Measurements from ENCODE around the gene SLC25A28. TPM values are rescaled to one million over a fixed set of nuclear protein-coding genes. Genes with fewer than 3 reads are reported as not detected.

Gene SLC25A28
- total RNA-seq, 1 experiment from 2014 or later, result 31.0 TPM

DNA sequence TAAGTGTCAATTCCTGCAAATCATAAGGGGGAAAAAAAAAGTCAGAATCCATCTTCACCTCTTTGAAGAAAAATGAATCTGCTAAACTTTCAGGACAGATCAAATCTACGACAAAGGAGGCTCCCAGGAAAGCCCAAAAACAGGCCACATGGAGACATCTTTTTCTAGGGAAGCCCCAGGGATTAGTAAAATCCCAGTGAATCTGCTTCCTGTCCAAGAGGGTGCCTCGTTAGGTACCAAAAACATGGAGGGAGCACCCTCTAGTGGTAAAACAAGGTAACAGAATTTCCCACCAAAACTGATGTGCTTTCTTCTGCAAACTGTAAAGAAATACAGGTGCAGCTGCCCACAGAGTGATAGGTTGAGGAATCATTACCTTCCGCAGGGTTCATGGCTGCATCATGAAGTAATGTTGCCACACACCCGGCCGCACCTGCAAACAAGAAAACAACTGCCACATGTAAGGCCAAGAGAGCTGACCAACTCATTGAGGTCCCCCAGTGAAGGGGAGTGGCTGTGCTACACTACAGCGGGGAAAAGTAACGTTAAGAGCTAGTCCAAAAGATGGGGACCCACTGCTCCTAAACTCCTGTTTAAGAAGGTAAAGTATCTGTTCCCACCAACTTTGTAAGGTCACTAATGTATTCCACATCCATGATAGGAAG is 7.9 kb downstream of the SLC25A28 start:
- ChIA-PET POLR2A (ENCODE audit: low non-redundant PET) (no interaction called here), CTCF (interaction anchor here (0.6 to 1.9 kb wide), 4 partner anchors 51 to 254 kb away, joined by 3 to 17 read pairs (median 4); partner anchors contain the start of gene GOT1)
- intact Hi-C loops (cut with micrococcal nuclease; ENCODE audit: unreplicated experiment), result loop anchor here (1.0 kb wide), 3 partner anchors 52 to 220 kb away; no protein-coding TSS in a partner anchor
- TF ChIP-seq, protein P1, sequence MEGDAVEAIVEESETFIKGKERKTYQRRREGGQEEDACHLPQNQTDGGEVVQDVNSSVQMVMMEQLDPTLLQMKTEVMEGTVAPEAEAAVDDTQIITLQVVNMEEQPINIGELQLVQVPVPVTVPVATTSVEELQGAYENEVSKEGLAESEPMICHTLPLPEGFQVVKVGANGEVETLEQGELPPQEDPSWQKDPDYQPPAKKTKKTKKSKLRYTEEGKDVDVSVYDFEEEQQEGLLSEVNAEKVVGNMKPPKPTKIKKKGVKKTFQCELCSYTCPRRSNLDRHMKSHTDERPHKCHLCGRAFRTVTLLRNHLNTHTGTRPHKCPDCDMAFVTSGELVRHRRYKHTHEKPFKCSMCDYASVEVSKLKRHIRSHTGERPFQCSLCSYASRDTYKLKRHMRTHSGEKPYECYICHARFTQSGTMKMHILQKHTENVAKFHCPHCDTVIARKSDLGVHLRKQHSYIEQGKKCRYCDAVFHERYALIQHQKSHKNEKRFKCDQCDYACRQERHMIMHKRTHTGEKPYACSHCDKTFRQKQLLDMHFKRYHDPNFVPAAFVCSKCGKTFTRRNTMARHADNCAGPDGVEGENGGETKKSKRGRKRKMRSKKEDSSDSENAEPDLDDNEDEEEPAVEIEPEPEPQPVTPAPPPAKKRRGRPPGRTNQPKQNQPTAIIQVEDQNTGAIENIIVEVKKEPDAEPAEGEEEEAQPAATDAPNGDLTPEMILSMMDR (conservative IDR thresholded peaks at IDR 0.05; ENCODE audit: low read depth, low read length), result peak; percentile 84
- TF ChIP-seq EZH2 (IDR thresholded peaks at IDR 0.05; ENCODE audit: borderline replicate concordance, low read depth, low read length, poor library complexity, severe bottlenecking), result no peak
- Histone ChIP-seq H3K4me3 (ENCODE audit: low read depth, low read length, poor library complexity, severe bottlenecking) (no peak overlapping the region), H3K9me3 (ENCODE audit: low read depth, low read length, poor library complexity, severe bottlenecking) (no peaks in the 10 kb centered on the region), H3K27me3 (replicated peaks; ENCODE audit: insufficient read depth, low read depth, low read length, poor library complexity) (no peaks in the 10 kb centered on the region), H3K4me1 (ENCODE audit: insufficient read depth, low read length, poor library complexity, severe bottlenecking) (peaks cover 4% of the 10 kb centered on the region), H3K36me3 (ENCODE audit: insufficient read depth, low read length, poor library complexity, severe bottlenecking) (peaks cover 18% of the 10 kb centered on the region), H3K27ac (ENCODE audit: low read depth, low read length, poor library complexity, severe bottlenecking) (no peak overlapping the region)
- no TSS peak for BruUV-seq (replicated peaks)
- DNase-seq (ENCODE audit: low spot score), result peak; percentile 84

DNA sequence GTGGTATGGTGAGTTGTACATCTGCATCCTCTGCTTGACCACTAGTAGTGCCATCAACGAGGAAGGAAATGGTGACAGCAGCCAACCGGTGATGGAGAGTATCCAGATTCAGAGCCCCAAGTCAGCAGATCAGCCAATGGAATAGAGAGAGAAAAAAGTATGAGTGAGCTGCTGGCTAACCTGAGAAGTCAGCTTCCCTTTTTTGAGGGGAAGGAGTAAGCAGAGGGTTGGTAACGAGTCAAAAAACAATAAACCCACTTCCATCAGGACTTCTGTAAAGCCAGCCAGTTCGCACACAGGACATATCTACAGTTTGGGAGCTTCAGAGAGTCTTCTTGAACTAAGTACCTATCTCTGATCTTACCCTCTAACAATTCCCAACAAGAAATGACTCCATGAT is 8.9 kb downstream of the SLC25A28 start:
- ChIA-PET POLR2A (ENCODE audit: low non-redundant PET) (no interaction called here), CTCF (interaction anchor here (0.6 to 1.9 kb wide), 4 partner anchors 50 to 253 kb away, joined by 3 to 17 read pairs (median 4); partner anchors contain the start of gene GOT1)
- Histone ChIP-seq H3K9me3 (ENCODE audit: low read depth, low read length, poor library complexity, severe bottlenecking) (no peaks in the 10 kb centered on the region), H3K4me3 (ENCODE audit: low read depth, low read length, poor library complexity, severe bottlenecking) (no peak overlapping the region), H3K36me3 (ENCODE audit: insufficient read depth, low read length, poor library complexity, severe bottlenecking) (peaks cover 18% of the 10 kb centered on the region), H3K27me3 (replicated peaks; ENCODE audit: insufficient read depth, low read depth, low read length, poor library complexity) (no peaks in the 10 kb centered on the region), H3K4me1 (ENCODE audit: insufficient read depth, low read length, poor library complexity, severe bottlenecking) (peaks cover 4% of the 10 kb centered on the region), H3K27ac (ENCODE audit: low read depth, low read length, poor library complexity, severe bottlenecking) (no peak overlapping the region)
- no peak for TF ChIP-seq EZH2 (IDR thresholded peaks at IDR 0.05; ENCODE audit: borderline replicate concordance, low read depth, low read length, poor library complexity, severe bottlenecking)
- TF ChIP-seq, protein P1 (conservative IDR thresholded peaks at IDR 0.05; ENCODE audit: low read depth, low read length), result no peak
- no peak for DNase-seq (ENCODE audit: low spot score)
- intact Hi-C loops (cut with micrococcal nuclease; ENCODE audit: unreplicated experiment), result no loop called here
- BruUV-seq (replicated peaks), result no TSS peak

DNA sequence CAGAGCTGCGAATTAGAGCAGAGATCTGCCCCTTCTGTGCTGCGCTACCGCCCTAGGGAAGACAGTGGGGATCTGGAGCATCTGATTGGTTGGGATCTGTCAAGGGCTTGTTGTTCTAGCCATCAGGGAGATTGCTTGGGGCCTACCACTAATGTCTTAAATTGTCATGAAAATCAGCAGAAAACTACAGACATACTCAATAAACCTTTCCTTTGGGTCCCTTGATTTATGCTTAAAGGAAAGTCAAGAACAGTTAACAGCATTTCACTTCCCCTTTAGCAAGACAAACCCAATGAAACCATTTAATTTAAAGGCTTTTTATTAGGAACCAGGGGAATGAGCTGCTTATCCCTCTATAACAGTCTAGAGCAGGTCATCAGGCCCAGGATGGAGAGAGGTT is 10.0 kb downstream of the SLC25A28 start:
- H3K9me3 ChIP-seq (ENCODE audit: low read depth, low read length, poor library complexity, severe bottlenecking), result no peaks in the 10 kb centered on the region
- no TSS peak for BruUV-seq (replicated peaks)
- CTCF ChIA-PET, result no interaction called here
- peaks cover 4% of the 10 kb centered on the region for H3K4me1 ChIP-seq (ENCODE audit: insufficient read depth, low read length, poor library complexity, severe bottlenecking)
- TF ChIP-seq, protein P1 (conservative IDR thresholded peaks at IDR 0.05; ENCODE audit: low read depth, low read length), result no peak
- no peak for TF ChIP-seq EZH2 (IDR thresholded peaks at IDR 0.05; ENCODE audit: borderline replicate concordance, low read depth, low read length, poor library complexity, severe bottlenecking)
- no peak overlapping the region for H3K4me3 ChIP-seq (ENCODE audit: low read depth, low read length, poor library complexity, severe bottlenecking)
- intact Hi-C loops (cut with micrococcal nuclease; ENCODE audit: unreplicated experiment), result no loop called here
- peaks cover 18% of the 10 kb centered on the region for H3K36me3 ChIP-seq (ENCODE audit: insufficient read depth, low read length, poor library complexity, severe bottlenecking)
- H3K27ac ChIP-seq (ENCODE audit: low read depth, low read length, poor library complexity, severe bottlenecking), result no peak overlapping the region
- no peak for DNase-seq (ENCODE audit: low spot score)
- no peaks in the 10 kb centered on the region for H3K27me3 ChIP-seq (replicated peaks; ENCODE audit: insufficient read depth, low read depth, low read length, poor library complexity)
- POLR2A ChIA-PET (ENCODE audit: low non-redundant PET), result no interaction called here

All from A673 (cell line).